PC-3 (cell line): ENCODE results near the gene MAML3. TPM values are rescaled to one million over a fixed set of nuclear protein-coding genes. Genes with fewer than 3 reads are reported as not detected.

Source experiments
- ATAC-seq: fragments of 200-7000 bp; cut with Tn5 transposase; 2 replicates; pipeline ENCODE4 v1.9.1; 2020; ENCODE audit warnings: mild to moderate bottlenecking, moderate library complexity
- BruUV-seq: library from RNA; stranded (reverse); fragments of 400-500 nt; replicated peaks from 2 replicates; lab custom pipeline; 2021; lab: Mats Ljungman, UMichigan
- CTCF ChIA-PET: fragments of 300-600 bp; sonication (Branson Sonifier 250); formaldehyde crosslinking; loops from one replicate; lab custom pipeline; 2022; ENCODE audit warnings: antibody characterized with exemption; lab: Charles Lee
- POLR2A ChIA-PET: fragments of 300-600 bp; sonication (Branson Sonifier 250); formaldehyde crosslinking; loops from one replicate; lab custom pipeline; 2022; ENCODE audit warnings: antibody characterized with exemption; ENCODE audit not compliant: unreplicated experiment; lab: Charles Lee
- DNase-seq: peaks from one replicate; pipeline ENCODE4 v3.0.0-alpha.2; 2015
- H2AFZ ChIP-seq: fragments of 300-600 bp; sonication (generic); 2 replicates; pipeline ENCODE4 v1.6.0; 2016; ENCODE audit warnings: antibody characterized with exemption, low read length
- H3F3A ChIP-seq: fragments of 300-600 bp; sonication (generic); one replicate; pipeline ENCODE4 v1.6.0; 2017; ENCODE audit warnings: antibody characterized with exemption, low read length, control low read depth, mild to moderate bottlenecking; ENCODE audit not compliant: unreplicated experiment
- H3K27ac ChIP-seq: fragments of 300-600 bp; sonication (generic); 2 replicates; pipeline ENCODE4 v1.5.1; 2016; ENCODE audit warnings: mild to moderate bottlenecking, low read length
- H3K27me3 ChIP-seq: fragments of 300-600 bp; sonication (generic); 2 replicates; pipeline ENCODE4 v1.6.1; 2016; ENCODE audit warnings: low read length, mixed read lengths
- H3K36me3 ChIP-seq: fragments of 300-600 bp; sonication (generic); 2 replicates; pipeline ENCODE4 v1.6.1; 2016; ENCODE audit warnings: low read depth, mixed run types, low read length, mixed read lengths
- H3K4me1 ChIP-seq: fragments of 300-600 bp; sonication (generic); 2 replicates; pipeline ENCODE4 v1.5.1; 2016; ENCODE audit warnings: low read length; ENCODE audit not compliant: insufficient read depth
- H3K4me2 ChIP-seq: fragments of 300-600 bp; sonication (generic); 2 replicates; pipeline ENCODE4 v1.6.0; 2016; ENCODE audit warnings: low read length
- H3K4me3 ChIP-seq: fragments of 300-600 bp; sonication (generic); 2 replicates; pipeline ENCODE4 v1.5.1; 2016; ENCODE audit warnings: mild to moderate bottlenecking, low read length, mixed read lengths
- H3K79me2 ChIP-seq: fragments of 300-600 bp; sonication (generic); 2 replicates; pipeline ENCODE4 v1.6.1; 2017; ENCODE audit warnings: low read length, mixed read lengths
- H3K9ac ChIP-seq: fragments of 300-600 bp; sonication (generic); 2 replicates; pipeline ENCODE4 v1.6.0; 2016; ENCODE audit warnings: mild to moderate bottlenecking, low read length
- H3K9me2 ChIP-seq: fragments of 300-600 bp; sonication (generic); replicated peaks from 2 replicates; pipeline ENCODE4 v1.6.1; 2016; ENCODE audit warnings: mixed run types, low read length, mixed read lengths
- H3K9me3 ChIP-seq: fragments of 300-600 bp; sonication (generic); 2 replicates; pipeline ENCODE4 v1.6.1; 2016; ENCODE audit warnings: low read length, mixed read lengths
- H4K20me1 ChIP-seq: fragments of 300-600 bp; sonication (generic); 2 replicates; pipeline ENCODE4 v1.6.1; 2016; ENCODE audit warnings: low read length, mixed read lengths
- CTCF ChIP-seq: fragments of 300-600 bp; sonication (generic); conservative IDR thresholded peaks from 2 replicates; pipeline ENCODE4 v1.5.1; 2017; ENCODE audit warnings: antibody characterized with exemption, low read depth, mild to moderate bottlenecking, low read length
- EZH2 ChIP-seq: fragments of 300-600 bp; sonication (generic); IDR thresholded peaks from one replicate; pipeline ENCODE4 v1.6.1; 2017; ENCODE audit warnings: antibody characterized with exemption, mild to moderate bottlenecking, low read length; ENCODE audit not compliant: unreplicated experiment
- EZH2phosphoT487 ChIP-seq: fragments of 300-600 bp; sonication (generic); IDR thresholded peaks from 2 replicates; pipeline ENCODE4 v1.6.1; 2018; ENCODE audit warnings: mild to moderate bottlenecking, antibody characterized with exemption, low read length, borderline replicate concordance
- intact Hi-C: fragments of 100-400 bp; cut with micrococcal nuclease; formaldehyde crosslinking; loops from 2 replicates; pipeline ENCODE4 v1.9.0; 2023
- total RNA-seq: library from RNA; depleted of rRNA; stranded (reverse); fragments of >200 nt; gene quantifications from 2 replicates; pipeline ENCODE4 v1.2.3, GENCODE V29; 2014

MAML3 gene
- total RNA-seq, 1 experiment from 2014 or later, result 4.3 TPM

DNA sequence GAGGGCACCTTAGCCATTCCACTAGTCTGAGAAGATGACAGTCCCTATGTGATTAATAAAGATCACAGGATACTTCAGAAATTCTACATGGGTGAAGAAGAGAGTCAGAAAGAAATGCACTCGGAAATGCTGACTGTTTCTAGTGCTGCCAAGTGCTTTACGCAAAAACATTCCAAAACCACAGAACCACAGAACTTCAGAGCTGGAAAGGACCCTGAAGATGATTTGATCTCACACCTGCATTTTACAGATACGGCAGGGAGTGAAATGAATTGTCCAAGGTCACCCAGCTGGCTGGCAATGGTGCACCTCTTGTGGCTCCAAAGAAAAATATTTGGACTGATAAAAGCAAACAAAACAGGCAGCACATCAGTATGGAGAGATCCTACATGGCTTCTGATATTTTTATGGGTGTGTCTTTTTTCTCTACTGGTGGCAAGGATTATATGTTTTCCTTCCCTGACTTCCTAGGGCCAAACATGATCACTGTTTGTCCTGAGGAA is 115.9 kb downstream of the MAML3 start:
- Histone ChIP-seq H3K9me3 (no peaks in the 10 kb centered on the region), H3K36me3 (no peaks in the 10 kb centered on the region), H3K27me3 (no peaks in the 10 kb centered on the region), H3K4me3 (peak overlapping the region; percentile 43; the same call in 1 of the 2 replicates), H3K4me1 (peaks cover 25% of the 10 kb centered on the region), H3K27ac (peak overlapping the region; percentile 95), H4K20me1 (no peaks in the 10 kb centered on the region), H3F3A (peaks cover 4% of the 10 kb centered on the region), H3K9me2 (no peaks in the 10 kb centered on the region), H3K79me2 (no peaks in the 10 kb centered on the region), H2AFZ (no peak overlapping the region), H3K9ac (peak overlapping the region; percentile 65), H3K4me2 (peak overlapping the region; percentile 79)
- TF ChIP-seq EZH2 (no peak), EZH2phosphoT487 (no peak), CTCF (no peak)
- DNase-seq, result peak; percentile 56
- peak; percentile 39 for ATAC-seq
- intact Hi-C loops, result no loop called here
- CTCF ChIA-PET, result no interaction called here
- POLR2A ChIA-PET, result interaction anchor here (0.5 kb wide), 1 partner anchor 60 kb away, joined by 7 read pairs; no protein-coding TSS in a partner anchor
- BruUV-seq, result no TSS peak

GRCh38 chr4:140037353-140038030 is 116.5 kb downstream of the MAML3 start:
- peak overlapping the region; percentile 79 for H3K4me2 ChIP-seq
- H3K9me3 ChIP-seq, result no peaks in the 10 kb centered on the region

More at GRCh38 chr4:140037353-140038030, 116.5 kb downstream of the MAML3 start:
- BruUV-seq, result no TSS peak
- POLR2A ChIA-PET, result interaction anchor here (0.5 to 0.7 kb wide), 2 partner anchors 55 to 60 kb away, joined by 7 to 10 read pairs; no protein-coding TSS in a partner anchor
- H3K9ac ChIP-seq, result peak overlapping the region; percentile 65
- H3K27me3 ChIP-seq, result no peaks in the 10 kb centered on the region
- ATAC-seq (peak; percentile 98), DNase-seq (peak; percentile 92)
- H3K4me1 ChIP-seq, result peaks cover 25% of the 10 kb centered on the region
- H3K4me3 ChIP-seq, result peak overlapping the region; percentile 43; the same call in 1 of the 2 replicates
- H3K9me2 ChIP-seq, result no peaks in the 10 kb centered on the region
- no peak for TF ChIP-seq EZH2
- no peak for TF ChIP-seq EZH2phosphoT487
- no peak for TF ChIP-seq CTCF
- intact Hi-C loops, result loop anchor here (1.0 kb wide), 1 partner anchor 17 kb away; no protein-coding TSS in a partner anchor
- no peaks in the 10 kb centered on the region for H4K20me1 ChIP-seq
- CTCF ChIA-PET, result interaction anchor here (0.6 to 0.7 kb wide), 3 partner anchors 23 to 205 kb away, joined by 3 to 8 read pairs (median 3); no protein-coding TSS in a partner anchor
- H3K79me2 ChIP-seq, result no peaks in the 10 kb centered on the region
- H3F3A ChIP-seq, result peaks cover 4% of the 10 kb centered on the region
- H3K36me3 ChIP-seq, result no peaks in the 10 kb centered on the region
- H2AFZ ChIP-seq, result no peak overlapping the region
- peak overlapping the region; percentile 95 for H3K27ac ChIP-seq
